Karpas-422 (cell line): ENCODE data around the gene GOLGA6L26. TPM values are rescaled to one million over a fixed set of nuclear protein-coding genes. Genes with fewer than 3 reads are reported as not detected.
A peak's percentile ranks its signal among the peaks of the same experiment; 100 is the strongest.
"Not testable (repeated sequence)": the region's sequence is repeated elsewhere in the genome, so short reads cannot be mapped to it uniquely, and the experiment has no call there.

Experiments
- DNase-seq: peaks from one replicate; pipeline ENCODE4 v3.0.0-alpha.2; 2015
- H2AFZ ChIP-seq: fragments of 200-600 bp; sonication (generic); 2 replicates; pipeline ENCODE4 v1.6.1; 2014; ENCODE audit warnings: antibody characterized with exemption, low read length, mixed read lengths
- H3K27ac ChIP-seq: fragments of 200-600 bp; sonication (generic); 2 replicates; pipeline ENCODE4 v1.5.1; 2014; ENCODE audit warnings: mild to moderate bottlenecking, low read length, moderate library complexity
- H3K27me3 ChIP-seq: fragments of 200-600 bp; sonication (generic); 2 replicates; pipeline ENCODE4 v1.6.1; 2014; ENCODE audit warnings: low read length, mixed read lengths
- H3K36me3 ChIP-seq: fragments of 200-600 bp; sonication (generic); 2 replicates; pipeline ENCODE4 v1.6.1; 2014; ENCODE audit warnings: low read length, mixed read lengths; ENCODE audit not compliant: insufficient read depth
- H3K4me1 ChIP-seq: fragments of 200-600 bp; sonication (generic); 2 replicates; pipeline ENCODE4 v1.6.1; 2014; ENCODE audit warnings: mild to moderate bottlenecking, low read length, mixed read lengths
- H3K4me2 ChIP-seq: fragments of 200-600 bp; sonication (generic); 2 replicates; pipeline ENCODE4 v1.6.1; 2014; ENCODE audit warnings: low read length, low read depth, mild to moderate bottlenecking; ENCODE audit not compliant: poor library complexity, severe bottlenecking
- H3K4me3 ChIP-seq: fragments of 200-600 bp; sonication (generic); 2 replicates; pipeline ENCODE4 v1.5.1; 2014; ENCODE audit warnings: mild to moderate bottlenecking, antibody characterized with exemption, low read length, mixed read lengths
- H3K79me2 ChIP-seq: fragments of 200-600 bp; sonication (generic); 2 replicates; pipeline ENCODE4 v1.6.1; 2014; ENCODE audit warnings: mild to moderate bottlenecking, low read length, mixed read lengths
- H3K9ac ChIP-seq: fragments of 200-600 bp; sonication (generic); 2 replicates; pipeline ENCODE4 v1.6.0; 2014; ENCODE audit warnings: low read length
- H3K9me2 ChIP-seq: fragments of 200-600 bp; sonication (generic), shearing (Covaris generic); replicated peaks from 2 replicates; pipeline ENCODE4 v1.6.0; 2014; ENCODE audit warnings: mild to moderate bottlenecking, low read length, moderate library complexity; ENCODE audit not compliant: insufficient read depth
- H3K9me3 ChIP-seq: fragments of 300-700, 200-600 bp; sonication (generic); 2 replicates; pipeline ENCODE4 v1.6.1; 2014; ENCODE audit warnings: low read length, mixed read lengths
- H4K20me1 ChIP-seq: fragments of 200-600 bp; sonication (generic); 2 replicates; pipeline ENCODE4 v1.6.1; 2014; ENCODE audit warnings: mild to moderate bottlenecking, antibody characterized with exemption, low read length, low read depth; ENCODE audit not compliant: insufficient read depth
- total RNA-seq: library from RNA; depleted of rRNA; stranded (reverse); fragments of >200 nt; shearing (Covaris generic); gene quantifications from 2 replicates; pipeline ENCODE4 v1.2.3, GENCODE V29; 2014; ENCODE audit warnings: low replicate concordance

GOLGA6L26 gene
- total RNA-seq, 1 experiment from 2014 or later = not detected

DNA sequence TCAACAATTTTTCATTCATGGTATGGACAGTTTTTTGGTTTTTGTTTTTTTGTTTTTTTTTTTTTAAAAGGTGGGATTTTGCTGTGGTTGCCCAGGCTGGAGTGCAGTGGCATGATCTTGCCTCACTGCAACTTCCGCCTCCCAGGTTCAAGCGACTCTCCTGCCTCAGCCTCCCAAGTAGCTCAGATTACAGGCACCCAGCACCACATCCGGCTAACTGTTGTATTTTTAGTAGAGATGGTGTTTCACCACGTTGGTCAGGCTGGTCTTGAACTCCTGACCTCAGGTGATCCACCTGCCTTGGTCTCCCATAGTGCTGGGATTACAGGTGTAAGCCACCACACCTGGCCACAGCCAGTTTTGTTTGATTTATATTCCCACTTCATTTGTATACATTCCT lies 37.1 kb upstream of the GOLGA6L26 start:
- H3K4me1 ChIP-seq, H3K9me3 ChIP-seq, H3K79me2 ChIP-seq, H3K27me3 ChIP-seq, H3K27ac ChIP-seq, H3K4me2 ChIP-seq, H3K9ac ChIP-seq, H4K20me1 ChIP-seq, H3K4me3 ChIP-seq, H3K9me2 ChIP-seq, H2AFZ ChIP-seq, DNase-seq, H3K36me3 ChIP-seq: not testable (repeated sequence)

DNA sequence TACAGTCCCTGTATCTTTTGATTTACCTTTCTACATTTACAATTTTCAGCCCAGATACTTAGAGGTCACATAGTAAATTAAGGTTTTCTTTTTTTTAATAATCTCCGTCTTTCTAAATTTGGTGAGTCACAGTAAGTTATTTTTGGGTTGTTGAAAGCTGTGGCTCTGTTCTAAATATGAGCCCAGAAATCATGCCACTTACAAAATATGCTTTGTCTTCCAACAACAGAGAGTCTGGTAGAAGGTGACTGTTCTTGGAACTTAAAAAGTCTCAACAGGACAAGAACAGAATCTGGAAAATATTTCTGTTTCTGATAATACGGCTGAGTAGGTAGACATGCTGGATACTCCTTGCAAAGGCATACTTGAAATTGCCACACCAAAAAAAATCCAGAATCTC lies 36.6 kb upstream of the GOLGA6L26 start:
- Histone ChIP-seq H3K4me3 (no peak overlapping the region), H3K9ac (no peak overlapping the region), H4K20me1 (no peaks in the 10 kb centered on the region), H3K4me2 (no peak overlapping the region), H3K79me2 (no peaks in the 10 kb centered on the region), H3K9me2 (no peaks in the 10 kb centered on the region), H3K27me3 (no peaks in the 10 kb centered on the region), H3K4me1 (no peaks in the 10 kb centered on the region), H3K36me3 (no peaks in the 10 kb centered on the region), H3K27ac (no peak overlapping the region), H3K9me3 (no peaks in the 10 kb centered on the region), H2AFZ (no peak overlapping the region)
- DNase-seq = no peak

DNA sequence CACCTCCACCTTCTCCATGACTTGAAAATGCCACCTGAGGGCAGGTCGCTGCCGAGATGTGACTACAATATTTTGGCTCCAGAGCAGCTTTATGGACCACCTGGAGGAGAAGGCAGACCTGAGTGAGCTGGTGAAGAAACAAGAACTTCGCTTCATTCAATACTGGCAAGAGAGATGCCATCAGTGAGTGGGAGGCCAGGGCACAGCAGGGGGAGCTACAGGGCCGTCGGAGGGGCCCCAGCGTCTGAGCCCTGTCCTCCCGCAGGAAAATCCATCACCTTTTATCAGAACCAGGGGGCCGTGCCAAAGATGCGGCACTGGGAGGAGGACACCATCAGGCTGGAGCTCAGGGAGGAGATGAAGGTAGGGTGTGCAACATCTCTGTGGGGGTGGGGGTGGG lies 30.3 kb upstream of the GOLGA6L26 start:
- H3K36me3 ChIP-seq, H3K4me1 ChIP-seq, H4K20me1 ChIP-seq, H3K27ac ChIP-seq, DNase-seq, H3K79me2 ChIP-seq, H3K27me3 ChIP-seq, H3K4me3 ChIP-seq, H3K4me2 ChIP-seq, H3K9me3 ChIP-seq, H3K9me2 ChIP-seq, H3K9ac ChIP-seq, H2AFZ ChIP-seq: not testable (repeated sequence)

DNA sequence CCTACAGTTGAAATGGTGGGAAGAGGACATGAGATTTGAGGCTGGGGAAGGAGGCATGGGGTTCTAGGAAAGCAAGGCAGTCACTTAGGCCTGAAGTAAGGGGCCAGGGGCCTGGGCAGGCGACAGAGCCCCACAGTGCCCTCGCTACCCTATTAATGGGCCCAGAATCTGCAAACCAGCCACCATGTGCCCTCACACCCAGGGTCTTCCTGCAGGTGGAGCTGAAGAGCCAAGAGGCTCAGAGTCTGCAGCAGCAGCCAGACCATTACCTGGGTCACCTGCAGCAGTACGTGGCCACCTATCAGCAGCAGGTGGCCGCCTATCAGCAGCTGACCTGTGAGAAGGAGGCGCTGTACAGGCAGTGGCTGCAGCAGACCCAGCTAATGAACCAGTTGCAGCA lies 28.6 kb upstream of the GOLGA6L26 start:
- not testable (repeated sequence) for H3K79me2 ChIP-seq, H3K27ac ChIP-seq, H4K20me1 ChIP-seq, H3K4me1 ChIP-seq, H3K27me3 ChIP-seq, H2AFZ ChIP-seq, DNase-seq, H3K4me2 ChIP-seq, H3K9me2 ChIP-seq, H3K9me3 ChIP-seq, H3K4me3 ChIP-seq, H3K9ac ChIP-seq, H3K36me3 ChIP-seq

DNA sequence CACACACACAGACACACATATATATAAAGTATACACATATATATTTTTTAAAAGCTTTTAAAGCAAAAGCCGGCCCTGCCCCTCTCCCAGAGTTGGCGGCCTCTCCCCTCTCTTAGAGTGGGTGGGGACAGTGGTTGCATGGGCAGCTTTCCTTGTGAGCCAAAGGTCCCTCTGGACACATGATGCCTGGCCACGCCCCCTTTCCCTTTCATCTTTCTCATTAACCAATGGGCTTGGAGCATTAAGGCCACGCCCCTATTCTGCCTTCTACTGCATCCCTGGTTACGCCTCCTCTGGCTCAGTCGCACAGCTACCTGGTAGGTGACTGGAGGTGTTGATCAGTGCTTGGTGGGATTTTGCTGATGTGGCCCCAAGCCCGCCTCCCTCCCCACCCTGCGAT lies 20.5 kb upstream of the GOLGA6L26 start, which contains the start of gene GOLGA8S:
Gene GOLGA8S (plus strand): TSS at position 301 of the 400 bp plus-strand sequence. CDS start 62 bp downstream, at position 363.
- H3K27ac ChIP-seq, H4K20me1 ChIP-seq, H3K9me2 ChIP-seq, H3K4me3 ChIP-seq, H3K27me3 ChIP-seq, DNase-seq, H3K36me3 ChIP-seq, H3K9me3 ChIP-seq, H3K4me2 ChIP-seq, H3K9ac ChIP-seq, H2AFZ ChIP-seq, H3K79me2 ChIP-seq, H3K4me1 ChIP-seq: not testable (repeated sequence)

DNA sequence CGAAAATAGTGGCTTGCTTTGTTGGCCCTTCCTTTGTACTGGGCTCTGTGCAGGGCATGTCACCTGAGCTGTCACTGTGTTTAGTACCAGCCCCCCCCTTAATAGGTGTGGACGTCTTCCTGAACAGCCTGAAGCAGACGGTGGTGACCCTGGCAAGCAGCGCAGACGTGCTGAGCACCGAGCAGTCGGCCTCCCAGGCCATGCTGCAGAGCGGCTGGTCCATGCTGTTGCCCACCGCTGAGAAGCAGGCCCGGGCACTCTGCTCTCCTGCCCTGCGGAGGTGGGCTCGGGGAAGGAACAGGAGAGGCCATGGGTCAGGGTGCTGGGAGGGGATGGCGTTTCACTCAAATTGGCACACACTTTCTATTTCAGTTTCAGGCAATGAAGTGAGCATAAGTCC lies 22.8 kb downstream of the GOLGA6L26 start:
- not testable (repeated sequence) for DNase-seq, H3K4me1 ChIP-seq, H2AFZ ChIP-seq, H3K27ac ChIP-seq, H3K4me2 ChIP-seq, H4K20me1 ChIP-seq, H3K36me3 ChIP-seq, H3K4me3 ChIP-seq, H3K9me2 ChIP-seq, H3K9ac ChIP-seq, H3K9me3 ChIP-seq, H3K79me2 ChIP-seq, H3K27me3 ChIP-seq

DNA sequence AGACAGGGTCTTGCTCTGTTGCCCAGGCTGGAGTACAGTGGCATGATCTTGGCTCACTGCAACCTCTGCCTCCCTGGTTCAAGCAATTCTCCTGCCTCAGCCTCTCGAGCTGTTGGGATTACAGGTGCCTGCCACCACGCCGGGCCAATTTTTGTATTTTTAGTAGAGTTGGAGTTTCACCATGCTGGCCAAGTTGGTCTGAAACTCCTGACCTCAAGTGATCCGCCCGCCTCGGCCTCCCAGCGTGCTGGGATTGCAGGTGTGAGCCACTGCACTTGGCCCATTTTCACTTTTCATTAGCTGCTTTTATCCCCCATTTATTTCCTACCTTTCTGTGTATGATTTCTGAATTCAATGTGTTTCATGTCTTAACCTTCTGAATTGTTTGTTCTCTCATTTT lies 28.1 kb downstream of the GOLGA6L26 start:
- H3K4me3 ChIP-seq, H3K36me3 ChIP-seq, H3K9me2 ChIP-seq, DNase-seq, H3K4me1 ChIP-seq, H4K20me1 ChIP-seq, H2AFZ ChIP-seq, H3K27me3 ChIP-seq, H3K9ac ChIP-seq, H3K9me3 ChIP-seq, H3K27ac ChIP-seq: not testable (repeated sequence)
- Histone ChIP-seq H3K79me2 (peaks cover 23% of the 10 kb centered on the region), H3K4me2 (peak overlapping the region; percentile 68)

DNA sequence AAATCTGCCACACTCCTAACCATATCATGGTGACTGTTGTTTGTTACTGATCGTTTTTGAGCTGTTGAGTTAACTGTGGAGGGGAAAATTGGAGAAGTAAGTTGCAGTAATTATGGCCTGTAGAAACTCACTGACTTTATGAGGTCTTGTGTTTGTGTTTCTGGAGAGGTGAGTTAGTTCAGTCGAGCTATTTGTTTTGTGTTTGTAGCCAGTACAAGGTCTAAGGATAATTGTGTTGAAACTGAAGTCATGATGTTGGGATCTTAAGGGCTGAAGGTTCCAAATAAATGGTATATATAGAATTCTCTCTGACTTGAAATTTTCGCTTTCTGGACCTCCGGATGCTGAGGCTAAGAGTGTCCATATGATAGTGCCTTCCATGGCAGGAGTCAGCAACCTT lies 29.2 kb downstream of the GOLGA6L26 start:
- Histone ChIP-seq H3K4me3 (peak overlapping the region; percentile 74), H3K79me2 (peaks cover 23% of the 10 kb centered on the region), H3K4me2 (peak overlapping the region; percentile 68), H3K9ac (peak overlapping the region; percentile 71)
- not testable (repeated sequence) for H3K4me1 ChIP-seq, H3K27me3 ChIP-seq, H3K9me2 ChIP-seq, H2AFZ ChIP-seq, H3K27ac ChIP-seq, H3K36me3 ChIP-seq, H3K9me3 ChIP-seq, H4K20me1 ChIP-seq
- DNase-seq = peak; percentile 38

DNA sequence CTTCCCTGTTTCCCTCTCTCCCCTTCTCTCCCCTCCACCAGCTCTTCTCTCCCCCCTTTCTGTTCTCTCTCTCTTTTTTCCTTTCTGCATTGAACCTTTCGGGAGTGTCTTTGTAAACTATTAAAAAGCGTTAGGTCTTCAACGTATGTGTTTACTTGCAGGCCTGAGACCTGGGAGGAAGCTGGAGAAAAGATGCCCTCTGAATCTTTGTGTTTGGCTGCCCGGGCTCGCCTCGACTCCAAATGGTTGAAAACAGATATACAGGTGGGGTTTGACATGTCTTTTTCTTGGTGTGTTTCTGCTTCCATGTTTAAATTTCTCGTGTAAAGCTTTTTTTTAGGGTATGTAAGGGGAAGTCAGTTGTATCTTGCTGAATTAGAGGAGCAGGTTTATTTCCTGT lies 29.7 kb downstream of the GOLGA6L26 start:
- H3K27me3 ChIP-seq, H3K9me2 ChIP-seq, H3K27ac ChIP-seq, H4K20me1 ChIP-seq, H3K36me3 ChIP-seq, H3K9me3 ChIP-seq, H3K4me1 ChIP-seq, H2AFZ ChIP-seq: not testable (repeated sequence)
- H3K4me2 ChIP-seq = peak overlapping the region; percentile 68
- DNase-seq = peak; percentile 42
- peak overlapping the region; percentile 74 for H3K4me3 ChIP-seq
- H3K79me2 ChIP-seq = peaks cover 23% of the 10 kb centered on the region
- peak overlapping the region; percentile 71 for H3K9ac ChIP-seq
